HepG2 (cell line): ENCODE results near the gene HEXIM1. TPM values are rescaled to one million over a fixed set of nuclear protein-coding genes. Genes with fewer than 3 reads are reported as not detected.

Source experiments
- AHR ChIP-seq: IDR thresholded peaks from 2 replicates; pipeline ENCODE4 v1.6.1; 2018; ENCODE audit warnings: missing genetic modification reagents, missing compliant biosample characterization
- ARNT2 ChIP-seq: sonication (generic); formaldehyde crosslinking; IDR thresholded peaks from 2 replicates; pipeline ENCODE4 v1.8.0; 2022; ENCODE audit warnings: mild to moderate bottlenecking, low read depth, missing genetic modification reagents, moderate library complexity
- FOSL2 ChIP-seq: sonication (generic); formaldehyde crosslinking; IDR thresholded peaks from 2 replicates; pipeline ENCODE4 v1.4.0; 2020; ENCODE audit warnings: missing genetic modification reagents
- GATAD1 ChIP-seq: IDR thresholded peaks from 2 replicates; pipeline ENCODE4 v1.6.1; 2016; ENCODE audit warnings: missing genetic modification reagents, missing compliant biosample characterization
- HNRNPLL ChIP-seq: fragments of 200-400 bp; formaldehyde crosslinking; IDR thresholded peaks from 2 replicates; pipeline ENCODE4 v1.6.1; 2017; ENCODE audit warnings: mild to moderate bottlenecking, low read depth, low read length; ENCODE audit not compliant: poor library complexity, severe bottlenecking
- HOXA3 ChIP-seq: sonication (generic); formaldehyde crosslinking; IDR thresholded peaks from 2 replicates; pipeline ENCODE4 v1.5.0; 2020; ENCODE audit warnings: missing genetic modification reagents
- PLRG1 ChIP-seq: fragments of 450-650 bp; conservative IDR thresholded peaks from 2 replicates; pipeline ENCODE4 v1.6.1; 2016
- REL ChIP-seq: sonication (generic); formaldehyde crosslinking; conservative IDR thresholded peaks from 2 replicates; pipeline ENCODE4 v1.8.0; 2022; ENCODE audit warnings: mild to moderate bottlenecking, missing genetic modification reagents, moderate library complexity
- ZFP90 ChIP-seq: sonication (generic); formaldehyde crosslinking; IDR thresholded peaks from 2 replicates; pipeline ENCODE4 v1.8.0; 2022; ENCODE audit warnings: missing genetic modification reagents, mild to moderate bottlenecking, inconsistent platforms, borderline replicate concordance
- ZNF3 ChIP-seq: IDR thresholded peaks from 2 replicates; pipeline ENCODE4 v1.7.0; 2017; ENCODE audit warnings: inconsistent platforms
- ZNF430 ChIP-seq: sonication (generic); formaldehyde crosslinking; IDR thresholded peaks from 2 replicates; pipeline ENCODE4 v1.9.0; 2021; ENCODE audit warnings: mild to moderate bottlenecking, missing genetic modification reagents
- ZNF431 ChIP-seq: sonication (generic); formaldehyde crosslinking; IDR thresholded peaks from 2 replicates; pipeline ENCODE4 v1.9.0; 2022; ENCODE audit warnings: missing genetic modification reagents, low read depth, mild to moderate bottlenecking, borderline replicate concordance
- ZNF598 ChIP-seq: sonication (generic); formaldehyde crosslinking; IDR thresholded peaks from 2 replicates; pipeline ENCODE4 v1.5.1; 2020; ENCODE audit warnings: mild to moderate bottlenecking, missing genetic modification reagents, borderline replicate concordance
- ZNF75D ChIP-seq: sonication (generic); formaldehyde crosslinking; IDR thresholded peaks from 2 replicates; pipeline ENCODE4 v1.8.1; 2023; ENCODE audit warnings: missing genetic modification reagents, mild to moderate bottlenecking, borderline replicate concordance
- ZNF790 ChIP-seq: sonication (generic); formaldehyde crosslinking; IDR thresholded peaks from 2 replicates; pipeline ENCODE4 v1.8.0; 2022; ENCODE audit warnings: missing genetic modification reagents, mild to moderate bottlenecking, borderline replicate concordance
- polyA plus RNA-seq, 8 experiments: library from polyadenylated mRNA; depleted of rRNA in 3 of 8; stranded (reverse) in 7 of 8; unstranded in 1 of 8; fragments of >200 nt; fragmentation: Illumina TruSeq in 4 of 8; extraction: Trizol in 4 of 8; gene quantifications; 2 replicates each; pipeline versions ENCODE4 v1.2.1 to v1.2.3, GENCODE V29; 2011 to 2016; ENCODE audit warnings: low read depth in 4 of 8, missing spikeins in 1 of 8, mixed read lengths in 1 of 8; ENCODE audit not compliant: insufficient read depth in 1 of 8
- total RNA-seq, 5 experiments: library from RNA; depleted of rRNA; stranded (reverse); fragments of >200 nt; fragmentation: Illumina TruSeq; extraction: Trizol; gene quantifications; 2 replicates each; pipeline ENCODE4 v1.2.3, GENCODE V29; 2016; ENCODE audit warnings: low read depth in 1 of 5
- TF ChIP-seq, protein P1 (sequence below): sonication (generic); formaldehyde crosslinking; IDR thresholded peaks from 2 replicates; pipeline ENCODE4 v1.4.0; 2020; ENCODE audit warnings: missing genetic modification reagents, mild to moderate bottlenecking, borderline replicate concordance
- TF ChIP-seq, protein P2 (sequence below): sonication (generic); formaldehyde crosslinking; IDR thresholded peaks from 2 replicates; pipeline ENCODE4 v1.8.1; 2022; ENCODE audit warnings: low read depth, mild to moderate bottlenecking, missing genetic modification reagents
- TF ChIP-seq, protein P3 (sequence below): sonication (generic); formaldehyde crosslinking; IDR thresholded peaks from 2 replicates; pipeline ENCODE4 v1.9.0; 2021; ENCODE audit warnings: missing genetic modification reagents, borderline replicate concordance
- TF ChIP-seq, protein P4 (sequence below): sonication (generic); formaldehyde crosslinking; IDR thresholded peaks from 2 replicates; pipeline ENCODE4 v1.5.1; 2020; ENCODE audit warnings: missing genetic modification reagents, mild to moderate bottlenecking, borderline replicate concordance
- TF ChIP-seq, protein P5 (sequence below): sonication (generic); formaldehyde crosslinking; IDR thresholded peaks from 2 replicates; pipeline ENCODE4 v1.5.0; 2020; ENCODE audit warnings: mild to moderate bottlenecking, missing genetic modification reagents

HEXIM1 gene
- total and polyA plus RNA-seq, 2 of the 13 experiments (the other 11 are each of a cell fraction or from before 2014, with no cell fraction given), result 10.5 to 16.6 TPM

DNA sequence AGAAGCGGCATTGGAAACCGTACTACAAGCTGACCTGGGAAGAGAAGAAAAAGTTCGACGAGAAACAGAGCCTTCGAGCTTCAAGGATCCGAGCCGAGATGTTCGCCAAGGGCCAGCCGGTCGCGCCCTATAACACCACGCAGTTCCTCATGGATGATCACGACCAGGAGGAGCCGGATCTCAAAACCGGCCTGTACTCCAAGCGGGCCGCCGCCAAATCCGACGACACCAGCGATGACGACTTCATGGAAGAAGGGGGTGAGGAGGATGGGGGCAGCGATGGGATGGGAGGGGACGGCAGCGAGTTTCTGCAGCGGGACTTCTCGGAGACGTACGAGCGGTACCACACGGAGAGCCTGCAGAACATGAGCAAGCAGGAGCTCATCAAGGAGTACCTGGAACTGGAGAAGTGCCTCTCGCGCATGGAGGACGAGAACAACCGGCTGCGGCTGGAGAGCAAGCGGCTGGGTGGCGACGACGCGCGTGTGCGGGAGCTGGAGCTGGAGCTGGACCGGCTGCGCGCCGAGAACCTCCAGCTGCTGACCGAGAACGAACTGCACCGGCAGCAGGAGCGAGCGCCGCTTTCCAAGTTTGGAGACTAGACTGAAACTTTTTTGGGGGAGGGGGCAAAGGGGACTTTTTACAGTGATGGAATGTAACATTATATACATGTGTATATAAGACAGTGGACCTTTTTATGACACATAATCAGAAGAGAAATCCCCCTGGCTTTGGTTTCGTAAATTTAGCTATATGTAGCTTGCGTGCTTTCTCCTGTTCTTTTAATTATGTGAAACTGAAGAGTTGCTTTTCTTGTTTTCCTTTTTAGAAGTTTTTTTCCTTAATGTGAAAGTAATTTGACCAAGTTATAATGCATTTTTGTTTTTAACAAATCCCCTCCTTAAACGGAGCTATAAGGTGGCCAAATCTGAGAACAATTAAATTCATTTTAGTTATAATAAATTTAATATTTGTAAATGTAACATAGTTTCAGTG, 1.7 kb downstream of the HEXIM1 start (continued):
- TF ChIP-seq ZNF431 (CRISPR knock-in tag) (peak; percentile 25; the same call in 1 of the 2 replicates), HNRNPLL (peak; percentile 39), ZNF790 (CRISPR knock-in tag) (peak; percentile 68; the same call in 1 of the 2 replicates), AHR (CRISPR knock-in tag) (peak; percentile 71; the same call in 1 of the 2 replicates), ZNF430 (peak; percentile 87), ZNF3 (no peak), FOSL2 (0 out of 2 replicates have a peak, but pooled peaks have one; percentile 2), ZNF598 (peak; percentile 91), REL (CRISPR knock-in tag) (0 out of 2 replicates have a peak, but pooled peaks have one; percentile 46), PLRG1 (no peak), HOXA3 (peak; percentile 31; the same call in 1 of the 2 replicates), GATAD1 (peak; percentile 47; the same call in 1 of the 2 replicates), ZNF75D (CRISPR knock-in tag) (0 out of 2 replicates have a peak, but pooled peaks have one; percentile 61), ZFP90 (CRISPR knock-in tag) (no peak; the same call in 1 of the 2 replicates), ARNT2 (CRISPR knock-in tag) (peak; percentile 69)
- TF ChIP-seq, protein P1, sequence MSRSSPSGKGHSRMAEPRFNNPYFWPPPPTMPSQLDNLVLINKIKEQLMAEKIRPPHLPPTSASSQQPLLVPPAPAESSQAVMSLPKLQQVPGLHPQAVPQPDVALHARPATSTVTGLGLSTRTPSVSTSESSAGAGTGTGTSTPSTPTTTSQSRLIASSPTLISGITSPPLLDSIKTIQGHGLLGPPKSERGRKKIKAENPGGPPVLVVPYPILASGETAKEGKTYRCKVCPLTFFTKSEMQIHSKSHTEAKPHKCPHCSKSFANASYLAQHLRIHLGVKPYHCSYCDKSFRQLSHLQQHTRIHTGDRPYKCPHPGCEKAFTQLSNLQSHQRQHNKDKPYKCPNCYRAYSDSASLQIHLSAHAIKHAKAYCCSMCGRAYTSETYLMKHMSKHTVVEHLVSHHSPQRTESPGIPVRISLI (CRISPR knock-in tag), result peak; percentile 49; the same call in 1 of the 2 replicates
- TF ChIP-seq, protein P2, sequence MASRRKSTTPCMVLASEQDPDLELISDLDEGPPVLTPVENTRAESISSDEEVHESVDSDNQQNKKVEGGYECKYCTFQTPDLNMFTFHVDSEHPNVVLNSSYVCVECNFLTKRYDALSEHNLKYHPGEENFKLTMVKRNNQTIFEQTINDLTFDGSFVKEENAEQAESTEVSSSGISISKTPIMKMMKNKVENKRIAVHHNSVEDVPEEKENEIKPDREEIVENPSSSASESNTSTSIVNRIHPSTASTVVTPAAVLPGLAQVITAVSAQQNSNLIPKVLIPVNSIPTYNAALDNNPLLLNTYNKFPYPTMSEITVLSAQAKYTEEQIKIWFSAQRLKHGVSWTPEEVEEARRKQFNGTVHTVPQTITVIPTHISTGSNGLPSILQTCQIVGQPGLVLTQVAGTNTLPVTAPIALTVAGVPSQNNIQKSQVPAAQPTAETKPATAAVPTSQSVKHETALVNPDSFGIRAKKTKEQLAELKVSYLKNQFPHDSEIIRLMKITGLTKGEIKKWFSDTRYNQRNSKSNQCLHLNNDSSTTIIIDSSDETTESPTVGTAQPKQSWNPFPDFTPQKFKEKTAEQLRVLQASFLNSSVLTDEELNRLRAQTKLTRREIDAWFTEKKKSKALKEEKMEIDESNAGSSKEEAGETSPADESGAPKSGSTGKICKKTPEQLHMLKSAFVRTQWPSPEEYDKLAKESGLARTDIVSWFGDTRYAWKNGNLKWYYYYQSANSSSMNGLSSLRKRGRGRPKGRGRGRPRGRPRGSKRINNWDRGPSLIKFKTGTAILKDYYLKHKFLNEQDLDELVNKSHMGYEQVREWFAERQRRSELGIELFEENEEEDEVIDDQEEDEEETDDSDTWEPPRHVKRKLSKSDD (CRISPR knock-in tag), result peak; percentile 59; the same call in 1 of the 2 replicates
- TF ChIP-seq, protein P3, sequence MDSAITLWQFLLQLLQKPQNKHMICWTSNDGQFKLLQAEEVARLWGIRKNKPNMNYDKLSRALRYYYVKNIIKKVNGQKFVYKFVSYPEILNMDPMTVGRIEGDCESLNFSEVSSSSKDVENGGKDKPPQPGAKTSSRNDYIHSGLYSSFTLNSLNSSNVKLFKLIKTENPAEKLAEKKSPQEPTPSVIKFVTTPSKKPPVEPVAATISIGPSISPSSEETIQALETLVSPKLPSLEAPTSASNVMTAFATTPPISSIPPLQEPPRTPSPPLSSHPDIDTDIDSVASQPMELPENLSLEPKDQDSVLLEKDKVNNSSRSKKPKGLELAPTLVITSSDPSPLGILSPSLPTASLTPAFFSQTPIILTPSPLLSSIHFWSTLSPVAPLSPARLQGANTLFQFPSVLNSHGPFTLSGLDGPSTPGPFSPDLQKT (CRISPR knock-in tag), result no peak
- TF ChIP-seq, protein P4, sequence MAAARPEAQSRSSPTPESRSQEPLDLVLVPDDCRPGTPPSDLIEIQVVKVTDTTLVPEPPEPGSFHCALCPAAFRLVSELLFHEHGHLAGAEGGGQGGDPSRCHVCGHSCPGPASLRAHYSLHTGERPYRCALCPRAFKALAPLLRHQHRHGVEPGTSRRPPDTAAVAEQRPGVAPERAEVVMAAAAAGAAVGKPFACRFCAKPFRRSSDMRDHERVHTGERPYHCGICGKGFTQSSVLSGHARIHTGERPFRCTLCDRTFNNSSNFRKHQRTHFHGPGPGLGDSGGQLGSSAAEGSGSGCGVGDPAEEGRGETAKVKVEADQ (CRISPR knock-in tag), result peak; percentile 47; the same call in 1 of the 2 replicates
- TF ChIP-seq, protein P5, sequence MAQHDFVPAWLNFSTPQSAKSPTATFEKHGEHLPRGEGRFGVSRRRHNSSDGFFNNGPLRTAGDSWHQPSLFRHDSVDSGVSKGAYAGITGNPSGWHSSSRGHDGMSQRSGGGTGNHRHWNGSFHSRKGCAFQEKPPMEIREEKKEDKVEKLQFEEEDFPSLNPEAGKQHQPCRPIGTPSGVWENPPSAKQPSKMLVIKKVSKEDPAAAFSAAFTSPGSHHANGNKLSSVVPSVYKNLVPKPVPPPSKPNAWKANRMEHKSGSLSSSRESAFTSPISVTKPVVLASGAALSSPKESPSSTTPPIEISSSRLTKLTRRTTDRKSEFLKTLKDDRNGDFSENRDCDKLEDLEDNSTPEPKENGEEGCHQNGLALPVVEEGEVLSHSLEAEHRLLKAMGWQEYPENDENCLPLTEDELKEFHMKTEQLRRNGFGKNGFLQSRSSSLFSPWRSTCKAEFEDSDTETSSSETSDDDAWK (CRISPR knock-in tag), result no peak
